SH-SY5Y (cell line): ENCODE data around the gene DVL1.

Source experiments
- GATA2 ChIP-seq: IDR thresholded peaks from 2 replicates; pipeline ENCODE4 v1.6.1; 2011; ENCODE audit warnings: mild to moderate bottlenecking, low read depth, low read length
- GATA3 ChIP-seq: IDR thresholded peaks from 2 replicates; pipeline ENCODE4 v1.6.1; 2011; ENCODE audit warnings: low read depth, mild to moderate bottlenecking, low read length, moderate library complexity

- TF ChIP-seq GATA3 (no peak), GATA2 (no peak)
These were observed 61.7 kb downstream of the DVL1 start for GRCh38 chr1:1287288-1288110.
